Measurements from ENCODE around the gene PLAC8.
"Not testable (repeated sequence)": the region's sequence is repeated elsewhere in the genome, so short reads cannot be mapped to it uniquely, and the experiment has no call there.

The PLAC8 gene

GRCh38 chr4:83112678-83113428, 1.7 kb downstream of the PLAC8 start:
- FAIRE-seq: no peak

GRCh38 chr4:83112231-83112630, 2.3 kb downstream of the PLAC8 start:
- FAIRE-seq: no peak
- DNase-seq (ENCODE audit: insufficient read length, low spot score): no peak
- no peak for TF ChIP-seq CTCF (IDR thresholded peaks at IDR 0.05; ENCODE audit: insufficient read depth, missing control alignments)

More at GRCh38 chr4:83112678-83113428, 1.7 kb downstream of the PLAC8 start:
- no peak for DNase-seq (ENCODE audit: insufficient read length, low spot score)
- no peak for TF ChIP-seq CTCF (IDR thresholded peaks at IDR 0.05; ENCODE audit: insufficient read depth, missing control alignments)

GRCh38 chr4:83111751-83112141, 2.8 kb downstream of the PLAC8 start:
- FAIRE-seq; DNase-seq (ENCODE audit: insufficient read length, low spot score): not testable (repeated sequence)

- FAIRE-seq: no peak
- TF ChIP-seq CTCF (IDR thresholded peaks at IDR 0.05; ENCODE audit: insufficient read depth, missing control alignments): no peak
- no peak for DNase-seq (ENCODE audit: insufficient read length, low spot score)
Measured at GRCh38 chr4:83110970-83111750, 3.4 kb downstream of the PLAC8 start.

GRCh38 chr4:83110223-83110945, 4.1 kb downstream of the PLAC8 start:
- TF ChIP-seq CTCF (IDR thresholded peaks at IDR 0.05; ENCODE audit: insufficient read depth, missing control alignments): peak; percentile 87
- FAIRE-seq: no peak
- DNase-seq (ENCODE audit: insufficient read length, low spot score): no peak

GRCh38 chr4:83109480-83110222, 4.9 kb downstream of the PLAC8 start:
- DNase-seq (ENCODE audit: insufficient read length, low spot score) (no peak), FAIRE-seq (no peak)
- TF ChIP-seq CTCF (IDR thresholded peaks at IDR 0.05; ENCODE audit: insufficient read depth, missing control alignments): no peak

Measured in D721Med (cell line).